ENCODE data around the gene WNT8B. TPM values are rescaled to one million over a fixed set of nuclear protein-coding genes. Genes with fewer than 3 reads are reported as not detected.

Gene WNT8B
- total and polyA plus RNA-seq, 2 of the 13 experiments (the other 11 are each of a cell fraction or from before 2014, with no cell fraction given) = 0.07 to 0.20 TPM

DNA sequence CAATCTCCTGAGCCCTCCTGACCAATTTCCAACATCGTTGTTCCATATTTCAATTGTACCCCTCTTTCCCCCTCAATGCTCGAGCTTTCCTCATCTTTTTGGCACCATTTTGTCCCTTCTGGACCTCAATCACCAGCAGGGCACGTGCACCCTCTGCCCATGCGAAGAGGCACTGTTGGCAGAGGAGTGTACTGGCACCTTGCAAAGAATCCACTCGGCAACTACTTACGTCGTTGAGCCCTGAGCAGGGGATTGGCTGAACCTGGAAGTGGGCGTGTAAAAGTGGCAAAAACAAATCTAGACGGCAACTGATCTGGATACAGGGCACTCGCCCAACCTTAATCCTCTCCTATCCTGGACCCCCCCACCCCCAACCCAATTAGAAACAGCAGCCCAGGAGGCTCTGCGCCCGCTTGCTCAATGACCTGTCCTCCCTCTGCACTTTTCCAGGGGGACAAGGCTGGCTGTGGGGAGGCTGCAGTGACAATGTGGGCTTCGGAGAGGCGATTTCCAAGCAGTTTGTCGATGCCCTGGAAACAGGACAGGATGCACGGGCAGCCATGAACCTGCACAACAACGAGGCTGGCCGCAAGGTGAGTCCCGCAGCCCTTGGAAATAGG is 18.8 kb downstream of the WNT8B start (continued):
- TF ChIP-seq GATAD1 (CRISPR knock-in tag; IDR thresholded peaks at IDR 0.05) = no peak
- no peak for TF ChIP-seq ZNF446 (CRISPR knock-in tag; IDR thresholded peaks at IDR 0.05)
- TF ChIP-seq, protein P1, sequence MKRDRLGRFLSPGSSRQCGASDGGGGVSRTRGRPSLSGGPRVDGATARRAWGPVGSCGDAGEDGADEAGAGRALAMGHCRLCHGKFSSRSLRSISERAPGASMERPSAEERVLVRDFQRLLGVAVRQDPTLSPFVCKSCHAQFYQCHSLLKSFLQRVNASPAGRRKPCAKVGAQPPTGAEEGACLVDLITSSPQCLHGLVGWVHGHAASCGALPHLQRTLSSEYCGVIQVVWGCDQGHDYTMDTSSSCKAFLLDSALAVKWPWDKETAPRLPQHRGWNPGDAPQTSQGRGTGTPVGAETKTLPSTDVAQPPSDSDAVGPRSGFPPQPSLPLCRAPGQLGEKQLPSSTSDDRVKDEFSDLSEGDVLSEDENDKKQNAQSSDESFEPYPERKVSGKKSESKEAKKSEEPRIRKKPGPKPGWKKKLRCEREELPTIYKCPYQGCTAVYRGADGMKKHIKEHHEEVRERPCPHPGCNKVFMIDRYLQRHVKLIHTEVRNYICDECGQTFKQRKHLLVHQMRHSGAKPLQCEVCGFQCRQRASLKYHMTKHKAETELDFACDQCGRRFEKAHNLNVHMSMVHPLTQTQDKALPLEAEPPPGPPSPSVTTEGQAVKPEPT (CRISPR knock-in tag; IDR thresholded peaks at IDR 0.05; ENCODE audit: low read depth) = no peak
- TF ChIP-seq SMAD9 (CRISPR knock-in tag; IDR thresholded peaks at IDR 0.05) = no peak
- no peak for TF ChIP-seq MYNN (CRISPR knock-in tag; IDR thresholded peaks at IDR 0.05; ENCODE audit: low read depth)
- no peak for TF ChIP-seq ZNF530 (CRISPR knock-in tag; IDR thresholded peaks at IDR 0.05; ENCODE audit: low read depth)
- TF ChIP-seq ZZZ3 (CRISPR knock-in tag; IDR thresholded peaks at IDR 0.05; ENCODE audit: borderline replicate concordance) = no peak
- TF ChIP-seq, protein P2, sequence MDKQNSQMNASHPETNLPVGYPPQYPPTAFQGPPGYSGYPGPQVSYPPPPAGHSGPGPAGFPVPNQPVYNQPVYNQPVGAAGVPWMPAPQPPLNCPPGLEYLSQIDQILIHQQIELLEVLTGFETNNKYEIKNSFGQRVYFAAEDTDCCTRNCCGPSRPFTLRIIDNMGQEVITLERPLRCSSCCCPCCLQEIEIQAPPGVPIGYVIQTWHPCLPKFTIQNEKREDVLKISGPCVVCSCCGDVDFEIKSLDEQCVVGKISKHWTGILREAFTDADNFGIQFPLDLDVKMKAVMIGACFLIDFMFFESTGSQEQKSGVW (CRISPR knock-in tag; IDR thresholded peaks at IDR 0.05; ENCODE audit: borderline replicate concordance) = no peak
- TF ChIP-seq, protein P3, sequence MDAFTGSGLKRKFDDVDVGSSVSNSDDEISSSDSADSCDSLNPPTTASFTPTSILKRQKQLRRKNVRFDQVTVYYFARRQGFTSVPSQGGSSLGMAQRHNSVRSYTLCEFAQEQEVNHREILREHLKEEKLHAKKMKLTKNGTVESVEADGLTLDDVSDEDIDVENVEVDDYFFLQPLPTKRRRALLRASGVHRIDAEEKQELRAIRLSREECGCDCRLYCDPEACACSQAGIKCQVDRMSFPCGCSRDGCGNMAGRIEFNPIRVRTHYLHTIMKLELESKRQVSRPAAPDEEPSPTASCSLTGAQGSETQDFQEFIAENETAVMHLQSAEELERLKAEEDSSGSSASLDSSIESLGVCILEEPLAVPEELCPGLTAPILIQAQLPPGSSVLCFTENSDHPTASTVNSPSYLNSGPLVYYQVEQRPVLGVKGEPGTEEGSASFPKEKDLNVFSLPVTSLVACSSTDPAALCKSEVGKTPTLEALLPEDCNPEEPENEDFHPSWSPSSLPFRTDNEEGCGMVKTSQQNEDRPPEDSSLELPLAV (CRISPR knock-in tag; conservative IDR thresholded peaks at IDR 0.05; ENCODE audit: low read depth) = no peak
- TF ChIP-seq PRMT3 (CRISPR knock-in tag; IDR thresholded peaks at IDR 0.05; ENCODE audit: borderline replicate concordance, low read depth) = no peak
- no peak for TF ChIP-seq NFE2L1 (CRISPR knock-in tag; IDR thresholded peaks at IDR 0.05; ENCODE audit: borderline replicate concordance)
- TF ChIP-seq NONO (IDR thresholded peaks at IDR 0.05) = no peak
- no peak for TF ChIP-seq NONO (CRISPR knock-in tag; conservative IDR thresholded peaks at IDR 0.05)
- TF ChIP-seq HIVEP1 (CRISPR knock-in tag; IDR thresholded peaks at IDR 0.05) = no peak
- TF ChIP-seq, protein P4, sequence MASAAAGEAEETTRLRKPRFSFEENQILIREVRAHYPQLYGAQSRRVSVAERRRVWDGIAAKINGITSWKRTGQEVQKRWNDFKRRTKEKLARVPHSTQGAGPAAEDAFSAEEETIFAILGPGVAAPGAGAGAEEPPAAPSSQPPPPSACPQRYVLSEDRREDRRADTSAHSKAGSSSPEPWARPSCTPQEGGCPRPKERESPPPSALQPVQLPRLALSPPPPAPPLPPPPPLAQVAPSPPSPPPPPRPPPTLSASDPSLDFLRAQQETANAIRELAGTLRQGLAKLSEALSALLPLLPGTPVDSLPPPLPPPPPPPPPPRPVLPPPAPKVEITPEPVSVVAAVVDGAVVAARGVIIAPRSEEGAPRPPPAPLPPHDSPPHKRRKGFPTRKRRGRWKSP (CRISPR knock-in tag; IDR thresholded peaks at IDR 0.05) = no peak
- TF ChIP-seq, protein P5, sequence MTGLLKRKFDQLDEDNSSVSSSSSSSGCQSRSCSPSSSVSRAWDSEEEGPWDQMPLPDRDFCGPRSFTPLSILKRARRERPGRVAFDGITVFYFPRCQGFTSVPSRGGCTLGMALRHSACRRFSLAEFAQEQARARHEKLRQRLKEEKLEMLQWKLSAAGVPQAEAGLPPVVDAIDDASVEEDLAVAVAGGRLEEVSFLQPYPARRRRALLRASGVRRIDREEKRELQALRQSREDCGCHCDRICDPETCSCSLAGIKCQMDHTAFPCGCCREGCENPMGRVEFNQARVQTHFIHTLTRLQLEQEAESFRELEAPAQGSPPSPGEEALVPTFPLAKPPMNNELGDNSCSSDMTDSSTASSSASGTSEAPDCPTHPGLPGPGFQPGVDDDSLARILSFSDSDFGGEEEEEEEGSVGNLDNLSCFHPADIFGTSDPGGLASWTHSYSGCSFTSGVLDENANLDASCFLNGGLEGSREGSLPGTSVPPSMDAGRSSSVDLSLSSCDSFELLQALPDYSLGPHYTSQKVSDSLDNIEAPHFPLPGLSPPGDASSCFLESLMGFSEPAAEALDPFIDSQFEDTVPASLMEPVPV (CRISPR knock-in tag; IDR thresholded peaks at IDR 0.05) = no peak
- no peak for TF ChIP-seq HMG20B (CRISPR knock-in tag; conservative IDR thresholded peaks at IDR 0.05)
- TF ChIP-seq MIER2 (CRISPR knock-in tag; IDR thresholded peaks at IDR 0.05) = no peak

Data from HepG2 (cell line).